ENCODE results near the gene ETV3L. TPM values are rescaled to one million over a fixed set of nuclear protein-coding genes. Genes with fewer than 3 reads are reported as not detected.

The ETV3L gene
- polyA plus RNA-seq, 3 donors from 2014 or later, result not detected

DNA sequence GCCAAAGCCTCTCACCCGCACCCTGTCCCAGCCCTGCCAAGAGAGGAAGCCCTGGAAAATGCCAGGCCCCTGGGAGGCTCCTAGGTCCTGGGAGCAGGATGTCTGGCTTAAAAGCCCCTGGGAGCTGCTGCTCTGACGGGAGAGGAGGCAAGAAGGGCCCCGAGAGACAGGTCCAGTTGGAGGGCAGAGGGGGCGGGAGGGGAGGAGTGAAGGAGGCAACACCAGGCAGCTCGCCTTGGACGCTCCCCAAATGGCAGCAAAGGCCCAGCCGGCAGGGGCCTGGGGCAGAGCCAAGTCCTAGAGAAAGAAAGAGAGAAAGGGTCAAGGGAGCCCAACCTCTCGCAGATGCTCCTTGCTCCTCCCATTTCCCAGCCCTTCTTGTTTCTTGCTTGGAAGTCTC is 6.8 kb downstream of the ETV3L start:
- no peak overlapping the region for H3K27ac Mint-ChIP-seq
- H3K4me3 Mint-ChIP-seq, result no peak overlapping the region
- H3K9me3 Mint-ChIP-seq, result no peaks in the 10 kb centered on the region
- no peaks in the 10 kb centered on the region for H3K4me1 Mint-ChIP-seq
- H3K27me3 Mint-ChIP-seq (ENCODE audit: low read depth in 3 of 3), result peaks cover 0 to 5% (median 2%) of the 10 kb centered on the region in 3 donors
- H3K36me3 Mint-ChIP-seq, result no peaks in the 10 kb centered on the region
- DNase-seq, result no peak

DNA sequence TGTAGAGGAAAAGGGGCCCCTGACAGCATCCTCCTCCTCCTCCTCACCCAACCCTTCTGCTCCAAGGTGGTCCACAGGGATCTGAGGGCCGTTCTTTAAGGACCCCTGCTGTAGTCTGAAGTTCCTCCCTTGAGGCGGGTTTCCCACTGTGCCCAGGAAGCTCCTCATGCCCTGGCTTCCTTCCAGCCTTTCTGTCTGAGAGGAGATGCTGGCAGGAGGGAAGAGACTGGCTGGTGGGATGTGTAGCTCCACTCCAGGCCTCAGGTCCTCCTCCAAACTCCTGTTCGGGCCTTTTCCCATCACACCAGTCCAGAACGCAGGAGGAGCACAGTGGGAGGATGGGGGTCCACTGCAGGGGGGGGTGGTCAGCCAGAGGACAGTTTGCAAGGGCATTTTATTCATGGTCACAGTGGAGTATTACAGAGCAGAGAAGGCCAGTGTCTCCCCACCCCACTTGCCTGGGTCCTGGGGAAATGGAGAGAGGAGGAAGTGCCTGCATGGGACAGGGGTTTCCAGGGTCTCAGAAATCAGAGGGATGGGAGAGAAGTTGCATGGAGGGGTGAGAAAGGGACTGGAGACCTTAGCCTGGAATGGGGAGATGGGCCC is 7.8 kb downstream of the ETV3L start:
- no peak for DNase-seq
- Mint-ChIP-seq H3K36me3 (no peaks in the 10 kb centered on the region), H3K27ac (no peak overlapping the region), H3K27me3 (ENCODE audit: low read depth in 3 of 3) (peaks cover 0 to 3% (median 0%) of the 10 kb centered on the region in 3 donors), H3K4me3 (no peak overlapping the region), H3K4me1 (no peaks in the 10 kb centered on the region), H3K9me3 (no peaks in the 10 kb centered on the region)

DNA sequence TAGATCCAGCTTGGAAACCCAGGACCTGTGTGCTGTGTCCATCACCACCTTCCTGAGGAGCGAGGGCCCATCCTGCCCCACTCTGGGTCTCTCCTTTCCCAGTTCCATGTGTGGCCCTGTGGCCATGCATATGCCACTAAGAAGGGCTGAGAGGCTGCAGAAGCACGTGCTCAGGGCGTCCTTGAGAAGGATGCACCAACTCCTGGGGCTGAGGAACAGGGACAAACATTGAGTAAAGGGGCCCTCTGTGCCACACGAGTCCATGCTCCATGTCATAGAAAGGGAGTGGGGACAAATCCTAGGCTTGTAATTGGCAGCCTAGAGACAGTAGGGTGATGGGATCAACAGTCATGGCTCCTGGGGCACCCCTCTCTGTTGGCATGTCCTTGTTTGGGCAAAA is 8.4 kb downstream of the ETV3L start:
- Mint-ChIP-seq H3K27ac (no peak overlapping the region), H3K9me3 (no peaks in the 10 kb centered on the region), H3K27me3 (ENCODE audit: low read depth in 3 of 3) (peaks cover 0 to 2% (median 0%) of the 10 kb centered on the region in 3 donors), H3K36me3 (no peaks in the 10 kb centered on the region), H3K4me3 (no peak overlapping the region), H3K4me1 (no peaks in the 10 kb centered on the region)
- DNase-seq, result no peak

DNA sequence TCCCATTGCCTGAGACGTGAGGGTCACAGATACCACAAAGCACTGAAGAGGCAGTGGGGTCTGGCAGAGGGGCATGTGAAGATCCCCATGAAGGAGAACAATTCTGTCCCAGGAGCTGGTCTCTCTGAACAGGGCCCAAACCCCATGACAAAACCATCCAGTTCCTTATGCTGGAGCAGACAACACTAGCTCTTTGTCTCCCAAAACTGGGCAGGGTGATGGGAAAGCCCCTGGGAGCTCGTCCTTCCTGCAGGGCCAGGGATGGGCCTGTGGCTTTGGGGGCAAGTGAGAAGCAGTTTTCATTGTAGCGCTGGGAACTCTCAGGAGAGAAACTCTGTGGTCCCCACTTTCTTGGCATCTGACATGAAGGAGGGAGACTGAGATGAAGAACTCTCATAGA is 8.8 kb downstream of the ETV3L start:
- no peaks in the 10 kb centered on the region for H3K9me3 Mint-ChIP-seq
- H3K4me3 Mint-ChIP-seq, result no peak overlapping the region
- peaks cover 0 to 2% (median 0%) of the 10 kb centered on the region in 3 donors for H3K27me3 Mint-ChIP-seq (ENCODE audit: low read depth in 3 of 3)
- no peaks in the 10 kb centered on the region for H3K36me3 Mint-ChIP-seq
- H3K4me1 Mint-ChIP-seq, result no peaks in the 10 kb centered on the region
- no peak overlapping the region for H3K27ac Mint-ChIP-seq
- no peak for DNase-seq

DNA sequence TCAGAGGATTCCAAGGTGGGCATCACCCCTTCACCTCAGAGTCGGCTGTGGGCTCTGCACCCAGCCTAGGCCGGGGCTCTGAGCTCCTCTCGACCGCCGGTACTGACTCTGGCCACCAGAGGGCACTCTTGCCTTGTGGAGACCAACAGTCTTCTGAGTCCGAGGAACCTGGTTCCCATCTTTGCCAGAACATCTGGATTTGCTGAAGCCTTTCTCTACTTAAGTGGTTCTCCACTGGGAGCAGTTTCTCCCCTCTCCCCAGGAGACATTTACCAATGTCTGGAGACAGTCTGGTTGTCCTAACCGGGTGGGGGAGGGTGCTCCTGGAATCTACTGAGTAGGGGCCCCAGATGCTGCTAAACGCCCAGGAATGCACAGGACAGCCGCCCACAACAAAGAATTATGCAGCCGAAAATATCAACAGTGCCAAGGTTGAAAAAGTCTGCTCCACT is 9.4 kb downstream of the ETV3L start:
- no peaks in the 10 kb centered on the region for H3K9me3 Mint-ChIP-seq
- DNase-seq, result peak; percentile 67 to 78 (median 73)
- no peak overlapping the region for H3K4me3 Mint-ChIP-seq
- H3K27me3 Mint-ChIP-seq (ENCODE audit: low read depth in 3 of 3), result peaks cover 0 to 2% (median 0%) of the 10 kb centered on the region in 3 donors
- H3K36me3 Mint-ChIP-seq, result no peaks in the 10 kb centered on the region
- no peaks in the 10 kb centered on the region for H3K4me1 Mint-ChIP-seq
- no peak overlapping the region for H3K27ac Mint-ChIP-seq

DNA sequence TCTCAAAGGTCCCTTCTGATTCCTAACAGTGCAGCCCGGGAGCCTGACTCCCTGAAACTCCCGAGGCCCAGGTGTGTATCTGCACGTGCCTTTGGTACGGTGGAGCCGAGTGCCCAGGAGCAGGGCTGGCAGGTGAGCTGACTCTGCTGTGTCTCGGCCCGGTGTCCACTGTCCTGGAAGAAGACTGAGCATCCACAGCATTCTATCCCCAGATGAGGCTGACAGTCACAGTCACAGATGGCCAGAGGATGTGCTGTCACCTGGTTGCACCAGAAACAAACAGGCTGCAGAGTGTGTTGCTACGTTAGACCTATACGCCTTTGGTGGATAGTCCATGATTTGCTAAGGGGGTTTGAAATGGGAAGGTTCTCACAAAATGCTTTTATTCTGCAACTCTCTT is 9.8 kb downstream of the ETV3L start:
- Mint-ChIP-seq H3K27me3 (ENCODE audit: low read depth in 3 of 3) (peaks cover 0 to 2% (median 0%) of the 10 kb centered on the region in 3 donors), H3K27ac (no peak overlapping the region), H3K4me1 (no peaks in the 10 kb centered on the region), H3K9me3 (no peaks in the 10 kb centered on the region), H3K36me3 (no peaks in the 10 kb centered on the region), H3K4me3 (no peak overlapping the region)
- DNase-seq, result no peak

DNA sequence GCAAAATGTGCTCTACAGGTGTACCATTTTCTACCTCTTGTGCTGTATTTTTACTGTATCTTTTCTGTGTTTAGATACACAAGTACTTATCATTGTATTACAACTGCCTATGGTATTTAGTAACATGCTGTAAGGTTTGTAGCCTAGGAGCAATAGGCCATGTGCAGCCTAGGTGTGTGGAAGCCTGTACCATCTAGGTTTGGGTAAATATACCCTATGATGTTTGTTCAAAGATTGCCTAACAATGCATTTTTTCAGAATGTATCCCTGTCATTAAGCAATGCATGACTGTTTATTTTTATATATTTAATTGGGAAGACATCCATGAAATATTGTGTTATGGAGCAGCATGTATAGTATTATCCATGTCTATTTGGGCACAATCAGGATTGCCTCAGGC is 11.0 kb downstream of the ETV3L start:
- Mint-ChIP-seq H3K27me3 (ENCODE audit: low read depth in 3 of 3) (peaks cover 0 to 2% (median 0%) of the 10 kb centered on the region in 3 donors), H3K27ac (no peak overlapping the region), H3K4me1 (no peaks in the 10 kb centered on the region), H3K4me3 (no peak overlapping the region), H3K9me3 (no peaks in the 10 kb centered on the region), H3K36me3 (no peaks in the 10 kb centered on the region)
- no peak for DNase-seq

DNA sequence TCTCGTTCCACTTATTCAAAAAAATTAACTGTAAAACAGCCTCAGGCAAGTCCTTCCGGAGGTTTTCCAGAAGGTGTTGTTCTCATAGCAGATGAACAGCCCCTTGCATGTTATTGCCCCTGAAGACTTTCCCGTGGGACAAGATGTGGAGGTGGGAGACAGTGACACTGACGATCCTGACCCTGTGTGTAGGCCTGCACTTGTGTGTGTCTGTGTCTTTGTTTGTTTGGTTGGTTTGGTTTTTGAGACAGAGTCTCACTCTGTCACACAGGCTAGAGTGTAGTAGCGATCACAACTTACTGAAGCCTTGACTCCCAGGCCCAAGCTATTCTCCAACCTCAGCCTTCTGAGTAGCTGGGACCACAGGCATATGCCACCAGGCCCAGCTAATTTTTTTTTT is 12.6 kb downstream of the ETV3L start:
- no peak overlapping the region for H3K27ac Mint-ChIP-seq
- peaks cover 0 to 2% (median 1%) of the 10 kb centered on the region in 3 donors for H3K27me3 Mint-ChIP-seq (ENCODE audit: low read depth in 3 of 3)

DNA sequence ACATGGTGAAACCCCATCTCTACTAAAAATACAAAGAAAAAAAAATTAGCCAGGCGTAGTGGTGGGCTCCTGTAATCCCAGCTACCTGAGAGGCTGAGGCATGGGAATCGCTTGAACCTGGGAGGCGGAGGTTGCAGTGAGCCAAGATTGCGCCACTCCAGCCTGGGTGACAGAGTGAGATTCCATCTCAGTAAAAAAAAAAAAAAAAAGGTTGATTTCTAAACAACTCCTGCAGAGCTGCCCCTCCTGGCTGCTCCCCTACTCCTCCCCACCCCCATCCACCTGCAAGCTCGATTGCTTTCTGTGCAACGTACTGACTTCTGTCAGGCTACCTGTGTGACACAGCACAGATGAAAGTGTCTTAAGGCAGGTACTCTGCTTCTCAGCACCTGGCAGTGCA is 13.3 kb downstream of the ETV3L start:
- H3K9me3 Mint-ChIP-seq, result no peaks in the 10 kb centered on the region
- no peak for DNase-seq
- H3K27me3 Mint-ChIP-seq (ENCODE audit: low read depth in 3 of 3), result peaks cover 0 to 2% (median 2%) of the 10 kb centered on the region in 3 donors
- no peaks in the 10 kb centered on the region for H3K36me3 Mint-ChIP-seq
- no peak overlapping the region for H3K27ac Mint-ChIP-seq
- no peak overlapping the region for H3K4me3 Mint-ChIP-seq
- H3K4me1 Mint-ChIP-seq, result no peaks in the 10 kb centered on the region

More for the DNA sequence above, 12.6 kb downstream of the ETV3L start:
- DNase-seq, result no peak
- H3K9me3 Mint-ChIP-seq, result no peaks in the 10 kb centered on the region
- no peak overlapping the region for H3K4me3 Mint-ChIP-seq
- no peaks in the 10 kb centered on the region for H3K36me3 Mint-ChIP-seq
- H3K4me1 Mint-ChIP-seq, result no peaks in the 10 kb centered on the region

DNA sequence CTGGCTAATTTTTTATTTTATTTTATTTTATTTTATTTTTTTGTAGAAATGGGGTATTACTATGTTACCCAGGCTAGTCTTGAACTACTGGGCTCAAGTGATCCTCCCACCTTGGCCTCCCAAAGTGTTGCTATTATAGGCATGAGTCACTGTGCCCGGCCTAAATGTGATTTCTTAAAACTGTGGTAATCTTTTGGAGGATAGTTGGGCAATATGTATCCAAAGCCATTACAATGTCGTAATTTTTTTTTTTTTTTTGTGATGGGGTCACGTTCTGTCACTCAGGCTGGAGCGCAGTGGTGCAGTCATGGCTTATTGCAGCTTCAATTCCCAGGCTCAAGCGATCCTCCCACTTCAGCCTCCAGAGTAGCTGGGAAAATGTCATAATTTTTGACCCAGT is 14.2 kb downstream of the ETV3L start:
- no peaks in the 10 kb centered on the region for H3K36me3 Mint-ChIP-seq

DNA sequence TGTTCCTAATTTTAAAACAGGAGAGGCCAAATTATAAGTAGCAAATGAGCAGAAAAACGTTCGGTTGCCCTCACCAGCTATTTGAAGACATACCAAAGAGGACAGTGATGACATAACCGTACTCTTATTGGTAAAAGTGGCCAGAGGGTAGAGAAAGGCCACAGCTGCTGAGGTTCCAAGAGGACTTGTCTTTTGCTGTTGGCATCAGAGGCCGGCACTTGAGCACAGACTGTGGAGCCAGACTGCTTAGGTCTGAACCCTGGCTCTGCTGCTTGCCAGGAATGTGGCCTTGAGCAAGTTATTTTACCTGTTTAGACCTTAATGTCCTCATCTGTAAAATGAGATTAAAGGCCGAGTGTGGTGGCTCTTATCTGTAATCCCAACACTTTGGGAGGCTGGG is 14.9 kb downstream of the ETV3L start:
- H3K4me1 Mint-ChIP-seq, result no peaks in the 10 kb centered on the region
- H3K4me3 Mint-ChIP-seq, result no peak overlapping the region
- H3K36me3 Mint-ChIP-seq, result no peaks in the 10 kb centered on the region
- peaks cover 0 to 2% (median 2%) of the 10 kb centered on the region in 3 donors for H3K27me3 Mint-ChIP-seq (ENCODE audit: low read depth in 3 of 3)
- DNase-seq, result no peak
- no peak overlapping the region for H3K27ac Mint-ChIP-seq
- no peaks in the 10 kb centered on the region for H3K9me3 Mint-ChIP-seq

More for the DNA sequence above, 14.2 kb downstream of the ETV3L start:
- H3K27ac Mint-ChIP-seq, result no peak overlapping the region
- H3K9me3 Mint-ChIP-seq, result no peaks in the 10 kb centered on the region
- H3K4me3 Mint-ChIP-seq, result no peak overlapping the region
- H3K4me1 Mint-ChIP-seq, result no peaks in the 10 kb centered on the region
- no peak for DNase-seq
- H3K27me3 Mint-ChIP-seq (ENCODE audit: low read depth in 3 of 3), result peaks cover 0 to 2% (median 2%) of the 10 kb centered on the region in 3 donors

DNA sequence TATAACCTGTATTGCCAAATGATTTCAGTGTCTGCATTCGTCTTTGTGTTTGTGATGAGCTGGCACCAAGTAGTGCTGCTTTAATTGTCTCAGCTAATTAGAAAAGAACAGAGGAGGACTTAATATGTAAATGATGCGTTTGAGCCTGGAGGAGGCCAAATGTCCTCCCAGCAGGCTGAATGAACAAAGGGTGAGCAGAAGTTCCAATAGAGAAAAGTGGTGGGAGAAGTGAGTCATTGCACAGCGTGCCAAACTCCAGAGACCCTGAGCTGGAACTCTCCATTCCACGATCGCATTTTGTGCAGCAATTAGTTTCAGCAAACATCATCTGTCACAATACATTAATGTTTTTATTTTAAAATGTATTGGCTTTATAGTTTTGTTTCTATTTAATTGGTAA is 17.9 kb downstream of the ETV3L start:
- no peaks in the 10 kb centered on the region for H3K36me3 Mint-ChIP-seq
- H3K4me3 Mint-ChIP-seq, result no peak overlapping the region
- H3K9me3 Mint-ChIP-seq, result no peaks in the 10 kb centered on the region
- H3K27me3 Mint-ChIP-seq (ENCODE audit: low read depth in 3 of 3), result peaks cover 2 to 9% (median 6%) of the 10 kb centered on the region in 3 donors
- no peak overlapping the region for H3K27ac Mint-ChIP-seq
- no peaks in the 10 kb centered on the region for H3K4me1 Mint-ChIP-seq
- no peak for DNase-seq

DNA sequence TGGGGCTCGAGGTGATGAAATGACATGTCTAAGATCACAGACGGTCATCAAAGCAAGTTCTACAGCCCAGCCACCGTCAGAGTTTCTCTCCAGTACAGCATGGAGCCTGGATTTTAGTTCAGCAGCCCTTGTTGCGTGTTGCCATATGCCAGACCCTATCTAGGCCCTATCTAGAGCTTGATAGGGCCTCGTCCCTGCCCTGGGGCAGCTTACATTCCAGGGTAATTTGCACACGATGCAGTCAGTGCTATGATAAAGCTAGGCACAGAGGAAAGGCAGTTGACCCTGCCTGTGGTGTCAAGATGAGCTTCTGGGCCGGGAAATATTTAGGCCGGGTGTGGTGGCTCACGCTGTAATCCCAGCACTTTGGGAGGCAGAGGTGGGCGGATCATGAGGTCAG is 18.9 kb downstream of the ETV3L start:
- no peak overlapping the region for H3K27ac Mint-ChIP-seq
- no peaks in the 10 kb centered on the region for H3K4me1 Mint-ChIP-seq
- DNase-seq, result no peak
- H3K4me3 Mint-ChIP-seq, result no peak overlapping the region
- no peaks in the 10 kb centered on the region for H3K9me3 Mint-ChIP-seq
- no peaks in the 10 kb centered on the region for H3K36me3 Mint-ChIP-seq
- peaks cover 2 to 9% (median 8%) of the 10 kb centered on the region in 3 donors for H3K27me3 Mint-ChIP-seq (ENCODE audit: low read depth in 3 of 3)

DNA sequence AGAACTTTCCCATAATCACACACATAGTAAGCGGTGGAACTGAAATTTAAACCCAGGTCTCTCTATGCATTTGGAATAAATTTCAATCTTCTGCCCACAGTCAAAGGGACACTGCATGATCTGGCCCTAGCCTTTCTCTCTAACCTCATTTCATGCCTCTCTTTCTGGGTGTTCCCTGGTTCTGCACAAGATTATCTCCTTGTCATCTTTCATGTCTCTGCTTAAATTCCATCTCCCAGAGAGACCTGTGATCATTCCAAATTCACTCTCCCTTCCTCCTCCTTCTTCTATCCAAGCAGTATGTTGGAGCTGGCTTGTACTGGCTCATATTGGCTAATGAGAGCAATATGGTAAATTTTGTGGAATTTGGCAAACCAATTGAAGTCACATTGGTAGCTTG is 22.2 kb downstream of the ETV3L start:
- Mint-ChIP-seq H3K27me3 (ENCODE audit: low read depth in 3 of 3) (peaks cover 8 to 11% (median 8%) of the 10 kb centered on the region in 3 donors), H3K27ac (no peak overlapping the region)

More for the DNA sequence above, 22.2 kb downstream of the ETV3L start:
- Mint-ChIP-seq H3K4me1 (peaks cover 4 to 5% of the 10 kb centered on the region in 2 donors), H3K9me3 (no peaks in the 10 kb centered on the region), H3K36me3 (no peaks in the 10 kb centered on the region), H3K4me3 (no peak overlapping the region)
- no peak for DNase-seq
